ENCODE measurements around the gene PCBD2.

- no peak for TF ChIP-seq POLR2AphosphoS5 (IDR thresholded peaks at IDR 0.05; ENCODE audit: borderline replicate concordance, low read depth, low read length)
- TF ChIP-seq EZH2 (IDR thresholded peaks at IDR 0.05): no peak
- no peak for TF ChIP-seq FOXP2 (optimal IDR thresholded peaks at IDR 0.05; ENCODE audit: control extremely low read depth, extremely low read length, insufficient read depth)
These were observed 38.6 kb downstream of the PCBD2 start for GRCh38 chr5:134943547-134943946.

Measured in SK-N-MC (cell line).